Trophoblast cell (in vitro differentiated cells and primary cell): Measurements from ENCODE around the gene CCDC27.

ENCODE experiments used
- DNase-seq, 2 donors: peaks; one replicate each; pipeline ENCODE4 v3.0.0-alpha.2; 2016
- H2AFZ ChIP-seq: 2 replicates; pipeline ENCODE4 v1.6.1; 2013; ENCODE audit warnings: low read length, moderate library complexity, mild to moderate bottlenecking; ENCODE audit not compliant: insufficient read depth, poor library complexity
- H2AK5ac ChIP-seq: 2 replicates; pipeline ENCODE4 v1.6.1; 2013; ENCODE audit warnings: mild to moderate bottlenecking, low read length
- H2BK120ac ChIP-seq: 2 replicates; pipeline ENCODE4 v1.6.1; 2013; ENCODE audit warnings: low read length, mild to moderate bottlenecking, moderate library complexity; ENCODE audit not compliant: insufficient read depth, poor library complexity
- H2BK12ac ChIP-seq: 2 replicates; pipeline ENCODE4 v1.6.1; 2013; ENCODE audit warnings: mild to moderate bottlenecking, low read length, moderate library complexity
- H2BK5ac ChIP-seq: 2 replicates; pipeline ENCODE4 v1.6.1; 2013; ENCODE audit warnings: low read length, low read depth, moderate library complexity, mild to moderate bottlenecking; ENCODE audit not compliant: poor library complexity
- H3K14ac ChIP-seq: 2 replicates; pipeline ENCODE4 v1.6.1; 2013; ENCODE audit warnings: mild to moderate bottlenecking, low read length
- H3K18ac ChIP-seq: 2 replicates; pipeline ENCODE4 v1.6.1; 2013; ENCODE audit warnings: mild to moderate bottlenecking, low read length
- H3K23ac ChIP-seq: 2 replicates; pipeline ENCODE4 v1.6.1; 2013; ENCODE audit warnings: low read length
- H3K27ac ChIP-seq: 2 replicates; pipeline ENCODE4 v1.5.1; 2013; ENCODE audit warnings: low read depth, mild to moderate bottlenecking, inconsistent platforms, low read length, moderate library complexity
- H3K27me3 ChIP-seq: 2 replicates; pipeline ENCODE4 v1.6.1; 2013; ENCODE audit warnings: inconsistent platforms, mild to moderate bottlenecking, low read length, moderate library complexity; ENCODE audit not compliant: insufficient read depth
- H3K36me3 ChIP-seq, 2 experiments: 1 replicate in 1 of 2; 2 replicates in 1 of 2; pipeline ENCODE4 v1.6.1; 2013; ENCODE audit warnings: low read length in 2 of 2, mild to moderate bottlenecking in 2 of 2, moderate library complexity in 1 of 2; ENCODE audit not compliant: insufficient read depth in 2 of 2, control insufficient read depth in 1 of 2
- H3K4ac ChIP-seq: 2 replicates; pipeline ENCODE4 v1.6.1; 2013; ENCODE audit warnings: low read depth, mild to moderate bottlenecking, low read length, moderate library complexity
- H3K4me1 ChIP-seq, 2 experiments: 1 replicate in 1 of 2; 2 replicates in 1 of 2; pipeline ENCODE4 v1.6.1; 2013; ENCODE audit warnings: low read length in 2 of 2, mild to moderate bottlenecking in 2 of 2, moderate library complexity in 1 of 2; ENCODE audit not compliant: insufficient read depth in 2 of 2, control insufficient read depth in 1 of 2
- H3K4me2 ChIP-seq: 2 replicates; pipeline ENCODE4 v1.6.1; 2013; ENCODE audit warnings: inconsistent platforms, mild to moderate bottlenecking, low read length, moderate library complexity
- H3K4me3 ChIP-seq: 2 replicates; pipeline ENCODE4 v1.5.1; 2013; ENCODE audit warnings: mild to moderate bottlenecking, low read depth, low read length, inconsistent platforms
- H3K79me1 ChIP-seq: one replicate; pipeline ENCODE4 v1.6.1; 2013; ENCODE audit warnings: low read length
- H3K79me2 ChIP-seq: 2 replicates; pipeline ENCODE4 v1.6.1; 2013; ENCODE audit warnings: low read length, mild to moderate bottlenecking; ENCODE audit not compliant: control insufficient read depth, insufficient read depth, poor library complexity
- H3K9ac ChIP-seq: 2 replicates; pipeline ENCODE4 v1.6.1; 2013; ENCODE audit warnings: mild to moderate bottlenecking, low read length
- H3K9me3 ChIP-seq: 2 replicates; pipeline ENCODE4 v1.6.1; 2013; ENCODE audit warnings: low read depth, mild to moderate bottlenecking, control low read depth, inconsistent platforms, low read length; ENCODE audit not compliant: insufficient read depth
- H4K12ac ChIP-seq: 2 replicates; pipeline ENCODE4 v1.6.1; 2013; ENCODE audit warnings: low read depth, mild to moderate bottlenecking, low read length, moderate library complexity
- H4K8ac ChIP-seq: 2 replicates; pipeline ENCODE4 v1.6.1; 2013; ENCODE audit warnings: low read depth, mild to moderate bottlenecking, low read length, moderate library complexity
- H4K91ac ChIP-seq: one replicate; pipeline ENCODE4 v1.6.1; 2013; ENCODE audit warnings: low read depth, mild to moderate bottlenecking, low read length, moderate library complexity
- WGBS: extraction: QIAGEN DNeasy Blood & Tissue Kit; methylation state at CpG from one replicate; pipeline ENCODE4 v1.1.7; 2013; ENCODE audit warnings: missing lambda C conversion rate; ENCODE audit not compliant: insufficient read length, insufficient coverage; ENCODE audit errors: extremely low coverage; 5-methylcytosine and 5-hydroxymethylcytosine counted together

Gene CCDC27

DNA sequence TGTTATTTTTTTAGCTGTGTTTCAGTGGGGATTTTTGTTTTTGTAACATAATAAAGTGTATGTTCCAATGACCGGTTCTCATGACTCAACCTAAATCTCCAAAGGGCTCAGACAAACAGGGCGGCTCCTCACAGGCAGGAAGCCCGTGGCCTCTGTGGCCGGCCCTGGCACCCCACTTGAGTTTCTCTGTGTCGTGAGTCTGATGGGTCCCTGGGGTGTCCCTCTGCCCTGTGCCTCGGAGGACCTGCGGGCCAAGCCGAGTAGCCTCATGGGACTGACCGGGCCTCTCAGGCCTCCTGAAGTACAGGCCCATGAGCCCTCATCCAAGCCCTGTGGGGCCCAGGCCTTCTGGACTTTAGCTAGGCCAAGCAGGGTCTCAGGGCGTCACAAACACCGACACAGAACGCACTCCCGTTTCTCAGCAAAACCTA lies 16.1 kb upstream of the CCDC27 start:
- Histone ChIP-seq H2BK5ac (no peak overlapping the region), H2BK120ac (no peak overlapping the region), H3K14ac (no peak overlapping the region), H3K36me3 (peaks cover 30 to 32% of the 10 kb centered on the region in 2 experiments), H3K27me3 (no peaks in the 10 kb centered on the region), H2AFZ (no peak overlapping the region), H3K4me2 (no peak overlapping the region), H3K18ac (no peak overlapping the region), H3K4me1 (no peaks in the 10 kb centered on the region), H3K4me3 (no peak overlapping the region), H3K79me2 (no peaks in the 10 kb centered on the region), H3K4ac (no peak overlapping the region), H3K9me3 (no peaks in the 10 kb centered on the region), H3K79me1 (no peaks in the 10 kb centered on the region), H4K8ac (no peak overlapping the region), H3K9ac (no peak overlapping the region), H2BK12ac (no peak overlapping the region), H3K23ac (no peak overlapping the region), H4K12ac (no peak overlapping the region), H3K27ac (no peak overlapping the region), H2AK5ac (no peak overlapping the region), H4K91ac (no peak overlapping the region)
- no CpG with 5 or more reads among the region's 13 CpGs for WGBS
- DNase-seq: no peak

- no peak overlapping the region for H3K18ac ChIP-seq
- peaks cover 32% of the 10 kb centered on the region in 2 experiments for H3K36me3 ChIP-seq
- H3K9ac ChIP-seq: no peak overlapping the region
- no peak overlapping the region for H3K14ac ChIP-seq
- H2AFZ ChIP-seq: no peak overlapping the region
- H2BK5ac ChIP-seq: no peak overlapping the region
- no peak overlapping the region for H3K27ac ChIP-seq
- no peak for DNase-seq
- no CpG with 5 or more reads among the region's 14 CpGs for WGBS
- no peaks in the 10 kb centered on the region for H3K79me1 ChIP-seq
- H4K8ac ChIP-seq: no peak overlapping the region
- H4K91ac ChIP-seq: no peak overlapping the region
- H3K9me3 ChIP-seq: no peaks in the 10 kb centered on the region
- H3K4me2 ChIP-seq: no peak overlapping the region
- H2BK12ac ChIP-seq: no peak overlapping the region
- no peak overlapping the region for H3K4ac ChIP-seq
- no peak overlapping the region for H3K23ac ChIP-seq
- no peak overlapping the region for H3K4me3 ChIP-seq
- no peak overlapping the region for H2AK5ac ChIP-seq
- H3K4me1 ChIP-seq: no peaks in the 10 kb centered on the region
- H3K27me3 ChIP-seq: no peaks in the 10 kb centered on the region
- no peaks in the 10 kb centered on the region for H3K79me2 ChIP-seq
- H2BK120ac ChIP-seq: no peak overlapping the region
- no peak overlapping the region for H4K12ac ChIP-seq
These were observed 15.5 kb upstream of the CCDC27 start for GRCh38 chr1:3736708-3737107.

DNA sequence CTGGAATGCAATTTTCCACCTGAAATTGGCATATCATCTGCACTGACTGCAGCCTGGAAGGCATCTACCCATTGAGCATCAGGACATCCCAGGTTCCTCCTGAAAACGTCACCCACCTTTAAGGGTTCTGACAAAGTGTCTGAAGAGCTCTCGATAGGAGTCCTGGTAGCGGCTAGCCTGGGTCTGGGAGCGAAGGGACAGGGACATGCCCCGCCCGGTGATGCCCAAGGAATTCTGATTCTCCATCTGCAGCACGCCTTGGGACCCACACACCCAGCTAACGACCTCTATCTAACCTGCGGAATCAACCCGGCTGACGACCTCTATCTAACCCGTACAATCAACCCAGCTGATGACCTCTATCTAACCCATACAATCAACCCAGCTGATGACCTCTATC lies 13.3 kb upstream of the CCDC27 start:
- DNase-seq: no peak
- H3K23ac ChIP-seq: no peak overlapping the region
- H4K91ac ChIP-seq: no peak overlapping the region
- H3K79me2 ChIP-seq: no peaks in the 10 kb centered on the region
- peaks cover 4% of the 10 kb centered on the region for H3K9me3 ChIP-seq
- no CpG with 5 or more reads among the region's 12 CpGs for WGBS
- H2BK120ac ChIP-seq: no peak overlapping the region
- no peak overlapping the region for H3K4me2 ChIP-seq
- no peak overlapping the region for H2BK12ac ChIP-seq
- H3K9ac ChIP-seq: no peak overlapping the region
- peaks cover 45 to 47% of the 10 kb centered on the region in 2 experiments for H3K36me3 ChIP-seq
- H3K4ac ChIP-seq: no peak overlapping the region
- H2BK5ac ChIP-seq: no peak overlapping the region
- H3K79me1 ChIP-seq: no peaks in the 10 kb centered on the region
- H3K27me3 ChIP-seq: no peaks in the 10 kb centered on the region
- no peak overlapping the region for H2AFZ ChIP-seq
- no peak overlapping the region for H3K18ac ChIP-seq
- no peak overlapping the region for H2AK5ac ChIP-seq
- no peak overlapping the region for H3K4me3 ChIP-seq
- no peak overlapping the region for H4K12ac ChIP-seq
- H3K27ac ChIP-seq: no peak overlapping the region
- no peak overlapping the region for H3K14ac ChIP-seq
- no peak overlapping the region for H4K8ac ChIP-seq
- no peaks in the 10 kb centered on the region for H3K4me1 ChIP-seq

GRCh38 chr1:3740042-3740441 lies 12.2 kb upstream of the CCDC27 start:
- no peak overlapping the region for H3K4me3 ChIP-seq
- no peak overlapping the region for H4K8ac ChIP-seq
- no peak overlapping the region for H3K18ac ChIP-seq
- no peak overlapping the region for H3K4me2 ChIP-seq
- H2BK12ac ChIP-seq: no peak overlapping the region
- no peak overlapping the region for H3K27ac ChIP-seq
- no CpG with 5 or more reads among the region's 9 CpGs for WGBS
- no peak overlapping the region for H3K23ac ChIP-seq
- H3K36me3 ChIP-seq: peaks cover 44 to 46% of the 10 kb centered on the region in 2 experiments
- no peak overlapping the region for H3K9ac ChIP-seq
- no peaks in the 10 kb centered on the region for H3K79me2 ChIP-seq
- H2AK5ac ChIP-seq: no peak overlapping the region
- H2BK120ac ChIP-seq: no peak overlapping the region
- H3K9me3 ChIP-seq: peaks cover 4% of the 10 kb centered on the region
- no peak overlapping the region for H4K12ac ChIP-seq
- H2BK5ac ChIP-seq: no peak overlapping the region
- no peaks in the 10 kb centered on the region for H3K4me1 ChIP-seq
- H4K91ac ChIP-seq: no peak overlapping the region
- no peak for DNase-seq
- no peak overlapping the region for H3K4ac ChIP-seq
- H2AFZ ChIP-seq: no peak overlapping the region
- no peaks in the 10 kb centered on the region for H3K79me1 ChIP-seq
- no peaks in the 10 kb centered on the region for H3K27me3 ChIP-seq
- H3K14ac ChIP-seq: no peak overlapping the region
